Spleen (tissue), 11 donors: Measurements from ENCODE around the gene SCYGR3. TPM values are rescaled to one million over a fixed set of nuclear protein-coding genes. Genes with fewer than 3 reads are reported as not detected.
"Not testable (repeated sequence)": the region's sequence is repeated elsewhere in the genome, so short reads cannot be mapped to it uniquely, and the experiment has no call there.

Source experiments
- DNase-seq: peaks from one replicate; pipeline ENCODE4 v3.0.0-alpha.2; 2020
- H3K27ac ChIP-seq, 8 donors: fragments of 200-600 bp; sonication (generic) in 7 of 8; 1 replicate in 4 of 8; 2 replicates in 4 of 8; pipeline versions ENCODE4 v1.5.0 to v1.8.0; 2016 to 2021; ENCODE audit warnings: inconsistent platforms in 4 of 8, mild to moderate bottlenecking in 4 of 8, moderate library complexity in 1 of 8
- H3K27me3 ChIP-seq, 7 donors: fragments of 200-600 bp; sonication (generic) in 6 of 7; replicated peaks in 1 of 7; 1 replicate in 4 of 7; 2 replicates in 3 of 7; pipeline versions ENCODE4 v1.5.0 to v1.8.0; 2016 to 2021; ENCODE audit warnings: inconsistent platforms in 3 of 7, mild to moderate bottlenecking in 1 of 7
- H3K36me3 ChIP-seq, 6 donors: fragments of 200-600 bp; sonication (generic) in 5 of 6; 1 replicate in 4 of 6; 2 replicates in 2 of 6; pipeline versions ENCODE4 v1.5.0 to v1.8.0; 2016 to 2021; ENCODE audit warnings: inconsistent platforms in 2 of 6
- H3K4me1 ChIP-seq, 6 donors: fragments of 200-600 bp; sonication (generic) in 5 of 6; 1 replicate in 3 of 6; 2 replicates in 3 of 6; pipeline versions ENCODE4 v1.5.0 to v1.8.0; 2016 to 2021; ENCODE audit warnings: inconsistent platforms in 3 of 6
- H3K4me3 ChIP-seq, 8 donors: fragments of 200-600 bp; sonication (generic) in 7 of 8; 1 replicate in 4 of 8; 2 replicates in 4 of 8; pipeline versions ENCODE4 v1.5.0 to v1.8.0; 2016 to 2021; ENCODE audit warnings: inconsistent platforms in 4 of 8, mild to moderate bottlenecking in 4 of 8, moderate library complexity in 2 of 8
- H3K9me3 ChIP-seq, 8 donors: fragments of 200-600 bp; sonication (generic) in 7 of 8; 1 replicate in 4 of 8; 2 replicates in 4 of 8; pipeline versions ENCODE4 v1.5.0 to v1.8.0; 2016 to 2021; ENCODE audit warnings: inconsistent platforms in 4 of 8
- POLR2A ChIP-seq, 3 donors: fragments of 450-650 bp; IDR thresholded peaks; one replicate each; pipeline ENCODE4 v1.5.1; 2017; ENCODE audit warnings: antibody characterized with exemption in 3 of 3, mild to moderate bottlenecking in 1 of 3
- POLR2AphosphoS5 ChIP-seq, 3 donors: sonication (generic); formaldehyde crosslinking; IDR thresholded peaks; one replicate each; pipeline ENCODE4 v1.5.1; 2017; ENCODE audit warnings: antibody characterized with exemption in 3 of 3
- WGBS, 5 donors: extraction: QIAGEN DNeasy Blood & Tissue Kit in 3 of 5; methylation state at CpG; one replicate each; pipeline versions ENCODE4 v1.1.5 to v1.1.7; 2013 to 2018; 5-methylcytosine and 5-hydroxymethylcytosine counted together
- intact Hi-C: fragments of 100-400 bp; cut with DNase I; formaldehyde crosslinking; loops from one replicate; pipeline ENCODE4 v1.15.0; 2023; ENCODE audit warnings: low total_unique reads
- polyA plus RNA-seq, 3 donors: library from polyadenylated mRNA; stranded (reverse); fragments of 200-250 nt; gene quantifications; one replicate each; pipeline ENCODE4 v1.2.1, GENCODE V29; 2013
- total RNA-seq, 7 donors: library from RNA; depleted of rRNA in 3 of 7; stranded (reverse); fragments of >200 nt in 3 of 7; fragmentation: NEBNext Ultra II Directional in 4 of 7; extraction: Animal tissue kit (Norgen Biotek cat#: 25700) in 4 of 7; gene quantifications; one replicate each; pipeline versions ENCODE4 v1.1.0 to v1.2.1, GENCODE V29; 2016 to 2021
- TF ChIP-seq, protein P1 (sequence below), 11 experiments: fragments of 200-600 bp in 7 of 11; fragments of 450-650 bp in 4 of 11; sonication (generic) in 4 of 11; IDR thresholded peaks in 8 of 11; conservative IDR thresholded peaks in 3 of 11; 1 replicate in 7 of 11; 2 replicates in 4 of 11; pipeline versions ENCODE4 v1.4.0 to v1.8.0; 2016 to 2021; ENCODE audit warnings: antibody characterized with exemption in 11 of 11, inconsistent platforms in 4 of 11, mild to moderate bottlenecking in 1 of 11
- donor health status: healthy with polysubstance abuse.
- donor health status: DM: no; HTN: no; CAD: no; lungs with moderate emphysema.
- donor health status: DM: no; HTN: no; CAD: no.
- donor health status: Bipolar disorder and iron deficiency.
- donor health status: healthy.
- donor health status: DM: no; HTN: no; CAD: no.
- donor health status: DM: yes; HTN: yes; CAD: no.

SCYGR3 gene
- total and polyA plus RNA-seq, 10 donors = not detected

DNA sequence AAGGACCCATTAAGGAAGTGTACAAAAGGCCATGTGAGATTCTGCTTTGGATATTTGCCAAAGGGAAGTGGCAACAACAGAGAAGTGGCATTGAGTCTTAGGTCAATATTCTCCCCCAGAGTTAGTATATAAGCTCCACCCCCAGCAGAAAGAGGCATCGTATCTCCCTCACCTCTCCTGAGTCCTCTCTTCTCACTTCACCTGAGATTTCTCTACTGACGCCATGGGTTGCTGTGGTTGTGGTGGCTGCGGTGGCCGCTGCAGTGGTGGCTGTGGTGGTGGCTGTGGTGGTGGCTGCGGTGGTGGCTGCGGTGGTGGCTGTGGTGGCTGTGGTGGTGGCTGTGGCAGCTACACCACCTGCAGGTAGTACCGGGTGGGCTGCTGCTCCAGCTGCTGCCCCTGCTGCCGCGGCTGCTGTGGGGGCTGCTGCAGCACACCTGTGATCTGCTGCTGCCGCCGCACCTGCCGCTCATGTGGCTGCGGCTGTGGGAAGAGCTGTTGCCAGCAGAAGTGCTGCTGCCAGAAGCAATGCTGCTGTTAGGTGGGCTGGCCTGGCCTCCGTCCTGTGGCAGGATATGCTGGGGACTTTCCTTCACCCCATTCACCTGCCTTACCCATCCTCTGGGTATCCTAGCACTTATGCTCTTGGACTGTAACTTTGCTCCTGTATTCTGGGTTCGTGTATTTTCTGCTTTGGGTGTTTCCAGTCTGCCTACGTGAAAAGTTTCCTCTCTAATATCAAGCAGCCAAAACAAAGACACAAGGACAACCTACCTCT is 5.9 kb downstream of the SCYGR3 start:
- 17 to 51% (median 40%) methylated on average over 10 to 16 of the region's 16 CpGs for WGBS, 5 donors
- H3K9me3 ChIP-seq = no peaks in the 10 kb centered on the region
- H3K4me1 ChIP-seq = peaks cover 0 to 22% (median 8%) of the 10 kb centered on the region in 6 donors
- TF ChIP-seq POLR2AphosphoS5 (IDR thresholded peaks at IDR 0.05) = peak in 1 of 3 donors; percentile 44
- TF ChIP-seq, protein P1, sequence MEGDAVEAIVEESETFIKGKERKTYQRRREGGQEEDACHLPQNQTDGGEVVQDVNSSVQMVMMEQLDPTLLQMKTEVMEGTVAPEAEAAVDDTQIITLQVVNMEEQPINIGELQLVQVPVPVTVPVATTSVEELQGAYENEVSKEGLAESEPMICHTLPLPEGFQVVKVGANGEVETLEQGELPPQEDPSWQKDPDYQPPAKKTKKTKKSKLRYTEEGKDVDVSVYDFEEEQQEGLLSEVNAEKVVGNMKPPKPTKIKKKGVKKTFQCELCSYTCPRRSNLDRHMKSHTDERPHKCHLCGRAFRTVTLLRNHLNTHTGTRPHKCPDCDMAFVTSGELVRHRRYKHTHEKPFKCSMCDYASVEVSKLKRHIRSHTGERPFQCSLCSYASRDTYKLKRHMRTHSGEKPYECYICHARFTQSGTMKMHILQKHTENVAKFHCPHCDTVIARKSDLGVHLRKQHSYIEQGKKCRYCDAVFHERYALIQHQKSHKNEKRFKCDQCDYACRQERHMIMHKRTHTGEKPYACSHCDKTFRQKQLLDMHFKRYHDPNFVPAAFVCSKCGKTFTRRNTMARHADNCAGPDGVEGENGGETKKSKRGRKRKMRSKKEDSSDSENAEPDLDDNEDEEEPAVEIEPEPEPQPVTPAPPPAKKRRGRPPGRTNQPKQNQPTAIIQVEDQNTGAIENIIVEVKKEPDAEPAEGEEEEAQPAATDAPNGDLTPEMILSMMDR (IDR thresholded peaks at IDR 0.05 in 8 of 11, conservative IDR thresholded peaks at IDR 0.05 in 3 of 11) = no peak
- peaks cover 0 to 33% (median 0%) of the 10 kb centered on the region in 7 donors for H3K27me3 ChIP-seq
- DNase-seq = peak; percentile 77
- H3K27ac ChIP-seq = no peak overlapping the region
- H3K4me3 ChIP-seq = no peak overlapping the region
- intact Hi-C loops = no loop called here
- H3K36me3 ChIP-seq = no peaks in the 10 kb centered on the region

DNA sequence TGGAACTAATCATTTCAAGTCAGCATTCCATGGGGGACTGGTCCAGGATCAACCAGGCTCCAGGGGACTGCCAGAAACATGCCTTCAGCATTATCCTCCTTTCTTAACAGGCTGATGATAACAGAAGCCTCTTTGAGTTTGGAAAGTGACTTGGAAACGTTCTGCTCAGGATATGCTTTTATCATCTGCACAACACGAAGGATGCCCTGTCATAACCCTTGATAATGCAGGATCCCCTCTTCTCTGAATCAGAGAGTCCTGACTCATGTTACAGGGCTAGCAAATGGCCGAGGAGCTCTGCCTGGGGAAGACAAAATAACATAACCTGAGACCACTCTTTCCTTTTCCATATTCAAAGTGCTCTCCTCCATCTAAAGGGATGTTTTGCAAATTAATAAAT is 6.7 kb downstream of the SCYGR3 start:
- DNase-seq = no peak
- 34 to 58% (median 45%) methylated on average over 3 of the region's 3 CpGs for WGBS, 5 donors
- TF ChIP-seq, protein P1 (IDR thresholded peaks at IDR 0.05 in 8 of 11, conservative IDR thresholded peaks at IDR 0.05 in 3 of 11) = no peak
- TF ChIP-seq POLR2AphosphoS5 (IDR thresholded peaks at IDR 0.05) (no peak), POLR2A (IDR thresholded peaks at IDR 0.05) (no peak)
- Histone ChIP-seq H3K4me3 (no peak overlapping the region), H3K4me1 (peaks cover 0 to 22% (median 8%) of the 10 kb centered on the region in 6 donors), H3K9me3 (no peaks in the 10 kb centered on the region), H3K27ac (no peak overlapping the region), H3K36me3 (no peaks in the 10 kb centered on the region), H3K27me3 (peaks cover 0 to 28% (median 0%) of the 10 kb centered on the region in 7 donors)
- intact Hi-C loops = no loop called here

DNA sequence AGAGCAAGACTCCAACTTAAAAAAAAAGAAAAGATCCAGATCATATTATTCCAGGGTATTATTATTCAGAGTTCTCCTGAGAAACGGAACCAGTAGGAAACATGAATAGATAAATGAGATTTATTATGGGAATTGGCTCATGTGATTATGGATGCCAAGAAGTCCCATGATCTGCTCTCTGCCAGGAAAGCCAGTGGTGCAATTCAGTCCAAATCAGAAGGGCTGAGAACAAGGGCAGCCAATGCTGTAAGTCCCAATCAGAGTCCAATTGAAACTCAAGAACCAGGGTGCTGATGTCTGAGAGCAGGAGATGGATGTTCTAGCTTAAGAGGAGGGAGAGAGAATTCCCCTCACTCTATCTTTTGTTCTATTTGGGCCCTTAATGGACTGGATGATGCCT is 8.2 kb downstream of the SCYGR3 start:
- peaks cover 0 to 16% (median 0%) of the 10 kb centered on the region in 7 donors for H3K27me3 ChIP-seq
- no peak overlapping the region for H3K27ac ChIP-seq
- peaks cover 0 to 22% (median 8%) of the 10 kb centered on the region in 6 donors for H3K4me1 ChIP-seq
- intact Hi-C loops = no loop called here
- no peaks in the 10 kb centered on the region for H3K9me3 ChIP-seq
- no peak for TF ChIP-seq POLR2AphosphoS5 (IDR thresholded peaks at IDR 0.05)
- no peak for TF ChIP-seq POLR2A (IDR thresholded peaks at IDR 0.05)
- TF ChIP-seq, protein P1 (IDR thresholded peaks at IDR 0.05 in 8 of 11, conservative IDR thresholded peaks at IDR 0.05 in 3 of 11) = no peak
- no peaks in the 10 kb centered on the region for H3K36me3 ChIP-seq
- DNase-seq = no peak
- 76 to 89% (median 87%) methylated on average over 1 of the region's 1 CpG for WGBS, 5 donors
- H3K4me3 ChIP-seq = no peak overlapping the region

DNA sequence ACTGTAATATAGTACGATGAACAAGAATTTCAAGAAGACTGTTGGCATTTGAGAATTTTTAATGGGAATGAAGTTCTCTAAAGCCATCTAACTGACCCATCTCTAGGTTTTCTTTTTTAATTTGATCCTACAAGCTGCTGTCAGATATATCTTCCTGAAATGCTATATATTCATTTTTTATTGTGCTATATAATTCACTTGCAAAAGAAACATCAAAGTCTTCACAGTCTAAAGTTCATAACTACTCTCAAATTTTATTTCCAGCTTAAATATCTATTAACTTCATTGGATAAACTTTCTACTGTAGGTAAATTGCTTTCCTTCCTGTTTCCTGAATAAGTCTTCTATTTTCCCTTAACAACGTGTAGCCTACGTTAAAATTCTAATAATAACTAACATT is 12.3 kb downstream of the SCYGR3 start:
- Histone ChIP-seq H3K9me3 (no peaks in the 10 kb centered on the region), H3K4me3 (no peak overlapping the region), H3K4me1 (no peaks in the 10 kb centered on the region), H3K27me3 (peaks cover 0 to 16% (median 0%) of the 10 kb centered on the region in 7 donors), H3K27ac (no peak overlapping the region), H3K36me3 (no peaks in the 10 kb centered on the region)
- no peak for TF ChIP-seq POLR2AphosphoS5 (IDR thresholded peaks at IDR 0.05)
- TF ChIP-seq, protein P1 (IDR thresholded peaks at IDR 0.05 in 8 of 11, conservative IDR thresholded peaks at IDR 0.05 in 3 of 11) = no peak
- no peak for TF ChIP-seq POLR2A (IDR thresholded peaks at IDR 0.05)
- no peak for DNase-seq
- intact Hi-C loops = no loop called here
- 53 to 73% (median 61%) methylated on average over 3 of the region's 3 CpGs for WGBS, 5 donors

DNA sequence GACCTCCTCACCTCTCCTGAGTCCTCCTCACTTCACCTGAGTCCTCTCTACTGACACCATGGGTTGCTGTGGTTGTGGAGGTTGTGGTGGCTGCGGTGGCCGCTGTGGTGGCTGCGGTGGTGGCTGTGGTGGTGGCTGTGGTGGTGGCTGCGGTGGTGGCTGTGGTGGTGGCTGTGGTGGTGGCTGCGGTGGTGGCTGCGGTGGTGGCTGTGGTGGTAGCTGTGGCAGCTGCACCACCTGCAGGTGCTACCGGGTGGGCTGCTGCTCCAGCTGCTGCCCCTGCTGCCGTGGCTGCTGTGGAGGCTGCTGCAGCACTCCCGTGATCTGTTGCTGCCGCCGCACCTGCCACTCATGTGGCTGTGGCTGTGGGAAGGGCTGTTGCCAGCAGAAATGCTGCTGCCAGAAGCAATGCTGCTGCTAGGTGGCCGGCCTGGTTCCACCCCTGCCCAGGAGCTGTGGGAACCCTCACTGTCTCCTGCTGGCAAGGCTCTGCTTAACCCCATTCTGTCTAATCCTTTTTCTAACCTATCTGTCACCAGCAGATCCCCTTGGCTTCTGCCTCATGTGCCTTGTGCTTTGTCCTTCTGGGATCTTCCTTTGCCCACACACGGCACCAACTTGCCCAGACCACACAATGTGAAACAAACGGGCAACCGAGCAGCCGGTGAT is 15.7 kb downstream of the SCYGR3 start, which contains the start of gene SCYGR2:
TSS of gene SCYGR2 (plus strand) at position 59 of the 669 bp plus-strand sequence. CDS start at position 59, 0 bp downstream.
- 83 to 94% (median 93%) methylated on average over 9 to 16 of the region's 16 CpGs for WGBS, 5 donors
- DNase-seq, H3K9me3 ChIP-seq, H3K4me3 ChIP-seq, H3K4me1 ChIP-seq, H3K36me3 ChIP-seq, intact Hi-C loops, H3K27ac ChIP-seq: not testable (repeated sequence)
- peaks cover 0 to 37% (median 0%) of the 10 kb centered on the region in 7 donors for H3K27me3 ChIP-seq
